A673 (cell line): ENCODE data around the gene LTBR. TPM values are rescaled to one million over a fixed set of nuclear protein-coding genes. Genes with fewer than 3 reads are reported as not detected.
A peak's percentile ranks its signal among the peaks of the same experiment; 100 is the strongest.

ENCODE experiments used
- BruUV-seq: library from RNA; stranded (reverse); fragments of 400-500 nt; replicated peaks from 2 replicates; lab custom pipeline; 2021; lab: Mats Ljungman, UMichigan
- CTCF ChIA-PET: fragments of 300-600 bp; sonication (Branson Sonifier 250); formaldehyde crosslinking; loops from one replicate; lab custom pipeline; 2022; ENCODE audit warnings: antibody characterized with exemption; lab: Charles Lee
- POLR2A ChIA-PET: fragments of 300-600 bp; sonication (Branson Sonifier 250); formaldehyde crosslinking; loops from one replicate; lab custom pipeline; 2022; ENCODE audit warnings: antibody characterized with exemption; ENCODE audit not compliant: low non-redundant PET; lab: Charles Lee
- DNase-seq: peaks from one replicate; pipeline ENCODE4 v3.0.0-alpha.2; 2015; ENCODE audit warnings: low spot score
- H3K27ac ChIP-seq: fragments of 200-600 bp; sonication (generic); 2 replicates; pipeline ENCODE4 v1.5.1; 2016; ENCODE audit warnings: mixed run types, low read depth, mild to moderate bottlenecking, mixed read lengths, antibody characterized with exemption, low read length; ENCODE audit not compliant: poor library complexity, severe bottlenecking
- H3K27me3 ChIP-seq: fragments of 200-600 bp; sonication (generic); replicated peaks from 2 replicates; pipeline ENCODE4 v1.6.1; 2017; ENCODE audit warnings: mixed run types, low read depth, mild to moderate bottlenecking, mixed read lengths, antibody characterized with exemption, low read length; ENCODE audit not compliant: insufficient read depth, poor library complexity
- H3K36me3 ChIP-seq: fragments of 200-600 bp; sonication (generic); 2 replicates; pipeline ENCODE4 v1.6.1; 2016; ENCODE audit warnings: mixed run types, mild to moderate bottlenecking, mixed read lengths, antibody characterized with exemption, low read length; ENCODE audit not compliant: insufficient read depth, poor library complexity, severe bottlenecking
- H3K4me1 ChIP-seq: fragments of 200-600 bp; sonication (generic); 2 replicates; pipeline ENCODE4 v1.6.1; 2017; ENCODE audit warnings: mixed run types, mild to moderate bottlenecking, mixed read lengths, antibody characterized with exemption, low read length; ENCODE audit not compliant: insufficient read depth, poor library complexity, severe bottlenecking
- H3K4me3 ChIP-seq: fragments of 200-600 bp; sonication (generic); 2 replicates; pipeline ENCODE4 v1.5.1; 2016; ENCODE audit warnings: low read depth, mixed run types, mild to moderate bottlenecking, mixed read lengths, low read length; ENCODE audit not compliant: poor library complexity, severe bottlenecking
- H3K9me3 ChIP-seq: fragments of 200-600 bp; sonication (generic); 2 replicates; pipeline ENCODE4 v1.6.1; 2016; ENCODE audit warnings: mixed run types, low read depth, mild to moderate bottlenecking, mixed read lengths, antibody characterized with exemption, low read length; ENCODE audit not compliant: poor library complexity, severe bottlenecking
- CTCF ChIP-seq: fragments of 300-800, 200-600 bp; sonication (generic); conservative IDR thresholded peaks from 2 replicates; pipeline ENCODE4 v1.5.1; 2017; ENCODE audit warnings: low read depth, mild to moderate bottlenecking, antibody characterized with exemption, low read length, moderate library complexity, mixed read lengths
- EZH2 ChIP-seq: fragments of 200-600 bp; sonication (generic); IDR thresholded peaks from 2 replicates; pipeline ENCODE4 v1.6.1; 2017; ENCODE audit warnings: borderline replicate concordance, low read depth, mild to moderate bottlenecking, mixed read lengths, antibody characterized with exemption, low read length; ENCODE audit not compliant: poor library complexity, severe bottlenecking
- intact Hi-C: fragments of 100-400 bp; cut with micrococcal nuclease; formaldehyde crosslinking; loops from one replicate; pipeline ENCODE4 v1.10.0; 2022; ENCODE audit not compliant: unreplicated experiment
- total RNA-seq: library from RNA; stranded (reverse); gene quantifications from 2 replicates; pipeline ENCODE4 v1.2.3, GENCODE V29; 2021

The LTBR gene
- total RNA-seq, 1 experiment from 2014 or later, result 27.5 TPM

GRCh38 chr12:6382982-6383381 lies 980 bp upstream of the LTBR start:
- Histone ChIP-seq H3K4me1 (peaks cover 7% of the 10 kb centered on the region), H3K9me3 (no peaks in the 10 kb centered on the region), H3K4me3 (no peak overlapping the region), H3K36me3 (no peaks in the 10 kb centered on the region), H3K27ac (no peak overlapping the region), H3K27me3 (no peaks in the 10 kb centered on the region)
- intact Hi-C loops, result no loop called here
- ChIA-PET CTCF (no interaction called here), POLR2A (no interaction called here)
- BruUV-seq, result no TSS peak
- TF ChIP-seq CTCF (no peak), EZH2 (no peak)
- no peak for DNase-seq

- POLR2A ChIA-PET, result no interaction called here
- CTCF ChIA-PET, result no interaction called here
Measured at GRCh38 chr12:6384499-6385436, 806 bp downstream of the LTBR start.

GRCh38 chr12:6386038-6386437 lies 2.1 kb downstream of the LTBR start:
- no TSS peak for BruUV-seq
- no peaks in the 10 kb centered on the region for H3K9me3 ChIP-seq
- H3K4me3 ChIP-seq, result no peak overlapping the region
- H3K36me3 ChIP-seq, result no peaks in the 10 kb centered on the region
- CTCF ChIA-PET, result no interaction called here
- H3K4me1 ChIP-seq, result peaks cover 7% of the 10 kb centered on the region
- DNase-seq, result no peak
- H3K27ac ChIP-seq, result no peak overlapping the region
- H3K27me3 ChIP-seq, result no peaks in the 10 kb centered on the region
- intact Hi-C loops, result no loop called here
- POLR2A ChIA-PET, result no interaction called here
- TF ChIP-seq EZH2, result no peak

More at GRCh38 chr12:6384499-6385436, 806 bp downstream of the LTBR start:
- peak overlapping the region; percentile 77 for H3K27ac ChIP-seq
- H3K4me1 ChIP-seq, result peaks cover 7% of the 10 kb centered on the region
- intact Hi-C loops, result no loop called here
- BruUV-seq, result no TSS peak
- peak overlapping the region; percentile 47 for H3K4me3 ChIP-seq
- no peaks in the 10 kb centered on the region for H3K27me3 ChIP-seq
- no peaks in the 10 kb centered on the region for H3K9me3 ChIP-seq
- no peaks in the 10 kb centered on the region for H3K36me3 ChIP-seq
- TF ChIP-seq CTCF, result no peak
- TF ChIP-seq EZH2, result no peak
- DNase-seq, result no peak
